Hypothalamus (tissue), 51 donors: ENCODE data around the gene TST.

Experiments
- DNase-seq, 51 donors: peaks; one replicate each; lab custom pipeline; 2025; lab: John Stamatoyannopoulos, UW

The TST gene

GRCh38 chr22:37019309-37020191, at the start of gene TST, which contains the start of gene MPST:
TSS of gene TST (minus strand) at chr22:37019447. CDS start at chr22:37018732, 715 bp downstream.
TSS of gene MPST (plus strand) at chr22:37019742. CDS start at chr22:37019837, 95 bp downstream.
- DNase-seq: peak in 50 of 51 donors; percentile 25 to 87 (median 74)

GRCh38 chr22:37068859-37069258, 49.6 kb upstream of the TST start:
- DNase-seq: no peak

- DNase-seq: no peak
These were observed 48.2 kb upstream of the TST start for GRCh38 chr22:37067428-37067827.

- no peak for DNase-seq
These were observed 46.7 kb upstream of the TST start for GRCh38 chr22:37065961-37066360.

- DNase-seq: no peak
These were observed 45.9 kb upstream of the TST start for GRCh38 chr22:37065180-37065579.

- no peak for DNase-seq
These were observed 45.3 kb upstream of the TST start for GRCh38 chr22:37064553-37064952.

- DNase-seq: no peak
These were observed 44.5 kb upstream of the TST start for GRCh38 chr22:37063431-37064420.

- no peak for DNase-seq
These were observed 43.6 kb upstream of the TST start for GRCh38 chr22:37062702-37063381.

- DNase-seq: peak in 1 of 51 donors; percentile 14
These were observed 43.1 kb upstream of the TST start for GRCh38 chr22:37062376-37062675.

GRCh38 chr22:37061611-37062375, 42.5 kb upstream of the TST start:
- DNase-seq: peak in 1 of 51 donors; percentile 23

- DNase-seq: no peak
These were observed 41.8 kb upstream of the TST start for GRCh38 chr22:37060801-37061610.

GRCh38 chr22:37059876-37060449, 40.7 kb upstream of the TST start:
- no peak for DNase-seq

GRCh38 chr22:37058917-37059701, 39.9 kb upstream of the TST start:
- DNase-seq: no peak

GRCh38 chr22:37057796-37058510, 38.7 kb upstream of the TST start:
- DNase-seq: no peak

- no peak for DNase-seq
These were observed 38.0 kb upstream of the TST start for GRCh38 chr22:37057226-37057625.

- no peak for DNase-seq
These were observed 37.0 kb upstream of the TST start for GRCh38 chr22:37056246-37056645.
